ENCODE measurements around the gene GEMIN8.
A peak's percentile ranks its signal among the peaks of the same experiment; 100 is the strongest.

The GEMIN8 gene

DNA sequence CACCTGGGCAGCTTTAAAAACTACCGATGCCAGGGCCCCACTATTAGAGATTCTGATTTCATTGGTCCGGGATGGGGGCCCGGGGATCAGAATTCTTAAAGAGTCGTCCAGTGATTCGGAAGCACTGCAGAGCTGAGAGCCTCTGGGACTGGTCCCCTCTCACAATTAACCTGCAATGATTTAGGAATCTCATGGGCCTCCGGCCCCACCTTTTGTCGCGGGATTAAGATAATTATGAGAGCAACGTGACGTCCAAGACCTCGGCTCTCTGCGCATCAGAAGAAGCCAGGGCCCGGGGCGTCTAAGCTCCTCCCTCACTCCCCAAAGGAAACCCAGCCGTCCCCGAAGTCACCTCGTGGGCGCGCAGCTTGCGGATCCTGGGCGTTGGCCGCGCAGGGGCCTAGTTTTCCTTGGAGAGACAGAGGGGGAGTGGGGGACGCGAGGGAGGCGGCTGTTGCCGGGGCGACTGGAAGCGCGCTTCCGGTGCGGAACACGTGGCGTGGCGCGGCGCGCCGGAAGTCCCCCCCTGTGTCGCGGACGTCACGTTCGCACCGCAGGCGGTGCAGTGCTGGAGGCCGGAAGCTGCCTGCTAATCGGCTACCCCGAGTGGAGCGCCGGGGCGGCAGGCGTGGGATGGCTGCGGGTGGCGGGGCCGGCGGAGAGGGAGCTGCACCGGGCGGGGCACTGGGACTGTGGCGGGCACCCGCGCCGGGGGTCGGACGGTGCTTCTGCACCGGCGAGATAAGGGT is at the start of gene GEMIN8:
Gene GEMIN8 (minus strand): TSS at position 468 of the 749 bp plus-strand sequence. CDS start 8,414 bp downstream, outside the sequence.
- DNase-seq (ENCODE audit: low read depth in 2 of 3, low spot score in 1 of 3): peak; percentile 68 to 75 (median 74)

DNA sequence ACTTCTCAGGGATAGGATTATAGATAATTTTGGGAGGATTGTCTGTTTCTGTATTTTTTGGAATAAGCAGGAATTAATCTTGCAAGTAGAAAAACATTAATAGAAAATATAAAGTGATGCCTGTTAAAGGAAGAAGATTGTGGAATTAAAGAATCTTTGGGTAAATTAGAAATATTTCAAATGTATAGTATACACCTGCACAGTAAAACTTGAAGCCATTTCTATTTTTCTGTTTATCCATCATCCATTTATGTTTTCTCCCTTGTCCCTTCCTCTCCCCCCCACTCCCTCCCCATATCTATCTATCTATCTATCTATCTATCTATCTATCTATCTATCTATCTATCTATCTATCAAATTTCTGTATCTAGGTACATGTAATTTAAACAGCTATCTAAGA is 46.9 kb upstream of the GEMIN8 start:
- DNase-seq (ENCODE audit: low read depth in 2 of 3, low spot score in 1 of 3): no peak

- DNase-seq (ENCODE audit: low read depth in 2 of 3, low spot score in 1 of 3): no peak
Observed at GRCh38 chrX:14073556-14073955, 43.9 kb upstream of the GEMIN8 start.

- no peak for DNase-seq (ENCODE audit: low read depth in 2 of 3, low spot score in 1 of 3)
Observed at GRCh38 chrX:14073071-14073470, 43.4 kb upstream of the GEMIN8 start.

GRCh38 chrX:14065800-14066199 is 36.1 kb upstream of the GEMIN8 start:
- DNase-seq (ENCODE audit: low read depth in 2 of 3, low spot score in 1 of 3): no peak

DNA sequence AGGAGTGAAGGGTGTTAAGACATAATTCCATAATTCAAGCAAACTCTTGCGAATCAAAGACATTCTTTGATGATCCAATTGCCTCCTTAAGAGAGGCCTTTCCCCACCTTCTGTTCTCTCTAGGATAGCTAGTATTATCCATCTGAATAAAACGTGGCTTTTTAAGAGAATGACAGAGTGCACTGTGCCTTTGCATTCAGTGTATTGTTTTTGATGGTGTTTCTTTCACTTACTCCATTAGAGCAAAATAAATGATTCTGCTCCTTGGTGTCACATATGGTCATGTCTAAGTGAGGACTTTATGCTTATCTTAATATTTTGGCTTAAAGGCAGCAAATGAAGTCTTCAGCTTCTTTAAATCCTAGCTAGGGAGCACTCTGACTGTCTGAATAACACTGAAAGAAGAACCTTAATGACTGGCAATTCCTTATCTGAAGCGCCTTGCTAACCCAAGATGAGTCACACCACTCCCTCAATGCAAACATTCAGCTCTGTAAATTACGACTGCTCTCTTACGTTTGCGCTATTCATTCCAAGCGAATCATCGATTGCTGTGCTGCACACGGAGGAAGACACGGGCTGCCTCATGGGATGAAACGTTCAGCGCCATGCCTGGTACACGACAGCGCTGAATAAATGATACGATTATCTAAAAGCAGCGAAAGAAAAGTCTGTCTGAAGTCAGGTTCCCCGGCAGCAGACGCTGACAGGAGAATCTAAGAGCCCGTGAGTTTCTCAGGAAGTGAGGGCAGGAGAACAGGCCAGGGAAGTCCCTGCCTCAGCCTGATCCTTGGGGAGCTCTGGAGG is 35.1 kb upstream of the GEMIN8 start:
- DNase-seq (ENCODE audit: low read depth in 2 of 3, low spot score in 1 of 3): no peak

GRCh38 chrX:14062524-14062923 is 32.8 kb upstream of the GEMIN8 start:
- no peak for DNase-seq (ENCODE audit: low read depth in 2 of 3, low spot score in 1 of 3)

DNA sequence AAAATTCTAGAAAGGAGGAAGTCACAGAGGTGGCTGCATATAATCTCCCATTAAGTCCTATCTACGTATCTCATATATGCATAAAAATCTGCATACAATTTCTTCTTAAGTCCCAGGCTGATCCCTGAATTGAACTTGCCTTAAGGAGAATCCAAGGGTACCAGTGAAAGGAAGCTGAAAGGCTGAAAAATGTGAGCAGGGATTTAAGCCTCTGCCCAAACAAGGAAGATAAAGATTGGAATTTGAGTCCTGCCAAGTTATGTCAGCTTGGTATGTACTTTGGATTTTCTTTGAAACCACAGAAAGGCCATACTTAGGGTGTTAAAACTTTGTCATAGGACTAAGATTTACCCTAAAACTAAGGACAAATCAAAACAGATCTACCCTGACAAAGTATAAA is 26.5 kb upstream of the GEMIN8 start:
- no peak for DNase-seq (ENCODE audit: low read depth in 2 of 3, low spot score in 1 of 3)

GRCh38 chrX:14051416-14051815 is 21.7 kb upstream of the GEMIN8 start:
- no peak for DNase-seq (ENCODE audit: low read depth in 2 of 3, low spot score in 1 of 3)

GRCh38 chrX:14050709-14051108 is 21.0 kb upstream of the GEMIN8 start:
- DNase-seq (ENCODE audit: low read depth in 2 of 3, low spot score in 1 of 3): no peak

DNA sequence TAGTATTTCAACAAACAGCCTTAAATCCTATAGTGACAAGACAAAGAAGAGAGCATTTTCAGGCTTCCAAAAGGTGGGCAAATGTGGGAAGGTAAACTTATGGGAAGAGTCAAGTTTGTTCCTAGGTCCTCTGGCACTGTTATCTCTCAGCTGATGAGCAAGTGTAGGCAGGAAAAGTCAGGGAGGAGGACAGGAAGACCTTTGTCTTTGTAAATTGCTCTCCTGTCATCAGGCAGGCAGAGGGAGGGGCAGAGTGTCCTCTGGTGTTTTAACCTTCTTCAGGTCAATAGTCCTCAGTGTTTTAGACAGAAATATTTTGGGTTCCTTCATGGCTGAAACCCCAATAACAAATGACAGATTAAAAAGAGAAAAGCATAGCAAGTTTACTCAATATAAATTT is 13.5 kb upstream of the GEMIN8 start:
- DNase-seq (ENCODE audit: low read depth in 2 of 3, low spot score in 1 of 3): no peak

DNA sequence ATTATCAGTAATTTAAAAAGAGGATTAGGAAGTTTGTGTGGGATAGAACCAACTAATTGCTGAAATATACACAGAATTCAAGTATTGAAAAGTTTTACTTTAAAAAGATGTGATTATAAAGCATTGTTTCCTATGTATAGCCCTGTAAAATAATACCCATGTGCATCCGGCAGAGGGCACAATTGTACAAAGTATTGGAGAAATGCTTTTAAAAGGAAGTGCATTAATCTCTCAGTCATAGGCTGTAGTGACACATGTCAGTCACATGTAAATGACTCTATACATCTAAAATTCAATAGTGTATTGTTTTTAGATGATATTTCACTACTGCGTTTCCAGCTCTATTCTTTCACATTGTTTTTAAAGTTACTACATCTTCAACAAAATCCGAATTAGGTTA is 9.7 kb upstream of the GEMIN8 start:
- peak in 2 of 3 donors; percentile 32 to 67 for DNase-seq (ENCODE audit: low read depth in 2 of 3, low spot score in 1 of 3)

DNA sequence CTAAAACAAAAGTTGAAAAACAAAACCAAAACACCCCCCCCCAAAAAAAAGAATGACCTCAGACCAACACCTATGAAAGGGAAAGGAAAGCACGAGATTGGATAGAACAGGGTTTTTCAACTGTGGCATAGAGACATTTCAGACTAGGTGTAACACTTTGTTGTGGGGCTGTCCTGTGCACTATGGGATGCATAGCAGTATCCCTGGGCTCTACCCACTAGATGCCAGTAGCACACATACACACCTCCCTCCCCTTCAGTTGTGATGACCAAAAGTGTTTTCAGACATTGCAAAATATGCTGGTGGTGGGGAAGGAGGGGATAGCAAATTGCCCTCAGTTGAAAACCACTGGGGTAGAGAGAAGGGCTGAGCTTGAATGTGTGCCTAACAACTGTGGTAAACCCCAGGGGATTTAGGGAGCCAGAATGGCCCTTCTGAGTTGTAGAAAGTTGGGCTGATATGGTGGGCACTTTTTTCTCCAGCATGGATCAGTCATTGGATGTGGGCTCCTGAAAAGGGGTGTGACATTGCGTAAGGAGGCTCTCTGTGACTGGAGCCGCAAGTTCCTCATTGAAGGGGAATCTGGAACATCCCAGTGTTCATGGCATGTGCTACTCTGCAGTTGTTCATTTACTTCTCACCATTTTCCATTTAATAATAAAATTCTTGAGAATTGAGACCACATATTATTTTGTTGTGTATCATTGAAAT is 8.8 kb upstream of the GEMIN8 start:
- no peak for DNase-seq (ENCODE audit: low read depth in 2 of 3, low spot score in 1 of 3)

GRCh38 chrX:14032406-14032805 is 2.7 kb upstream of the GEMIN8 start:
- DNase-seq (ENCODE audit: low read depth in 2 of 3, low spot score in 1 of 3): peak in 2 of 3 donors; percentile 24 to 64

GRCh38 chrX:14030174-14030530 is 460 bp upstream of the GEMIN8 start:
- no peak for DNase-seq (ENCODE audit: low read depth in 2 of 3, low spot score in 1 of 3)

DNA sequence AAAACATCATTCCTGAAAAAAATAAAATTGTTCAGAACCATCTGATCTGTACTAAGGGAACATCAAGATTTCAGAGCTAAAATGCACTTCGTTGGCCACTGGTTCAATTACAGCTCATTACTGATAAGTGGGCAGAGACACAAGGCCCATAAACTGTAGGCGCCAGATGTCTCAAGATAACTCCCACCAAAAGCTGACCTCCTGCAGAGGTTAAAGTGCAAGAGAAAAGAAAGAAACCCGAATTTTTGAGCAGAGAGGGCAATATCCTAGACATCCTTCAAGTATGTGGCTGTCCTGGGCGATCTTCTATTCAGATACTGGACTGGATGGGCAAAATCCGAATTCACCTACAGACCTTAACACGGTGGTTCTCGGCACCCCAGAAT is 660 bp downstream of the GEMIN8 start:
- DNase-seq (ENCODE audit: low read depth in 2 of 3, low spot score in 1 of 3): no peak

DNA sequence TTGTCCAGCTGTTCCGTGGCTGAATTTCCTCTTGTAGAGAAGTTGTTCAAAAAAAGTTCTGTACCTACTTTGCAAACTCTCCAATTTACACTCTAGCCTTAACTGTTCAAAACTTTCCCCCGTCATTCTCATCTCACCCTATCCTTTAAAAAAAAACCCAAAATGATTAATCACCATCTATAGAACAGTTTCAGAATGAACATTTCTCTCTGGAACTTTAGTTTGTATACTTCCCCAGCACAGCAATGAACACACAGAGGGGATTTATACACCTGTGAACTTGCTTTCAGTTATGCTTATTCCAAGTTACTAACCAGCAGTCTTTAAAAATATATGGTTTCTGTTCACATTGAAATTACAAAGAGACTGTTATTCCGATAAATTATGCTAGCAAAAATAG is 1.2 kb downstream of the GEMIN8 start:
- no peak for DNase-seq (ENCODE audit: low read depth in 2 of 3, low spot score in 1 of 3)

GRCh38 chrX:14027511-14028019 is 2.1 kb downstream of the GEMIN8 start:
- no peak for DNase-seq (ENCODE audit: low read depth in 2 of 3, low spot score in 1 of 3)

DNA sequence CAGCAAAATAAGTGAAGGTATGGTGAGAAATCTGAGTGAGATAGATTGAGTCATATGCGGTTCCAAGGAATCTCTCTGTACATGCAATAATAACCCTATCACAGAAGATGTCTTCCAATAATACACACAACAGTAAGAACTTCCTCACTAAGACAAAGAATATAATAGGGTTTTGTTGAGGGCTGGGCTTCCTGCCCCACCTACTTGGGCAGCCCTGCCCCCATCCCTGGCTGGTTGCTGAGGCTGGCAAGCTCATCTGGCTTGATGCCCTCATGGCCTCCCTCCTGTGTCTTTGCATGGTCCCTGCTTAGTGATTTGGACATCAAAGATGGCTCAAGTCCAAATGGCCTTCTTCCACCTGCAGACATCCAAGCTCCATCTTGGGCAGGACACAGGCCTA is 2.7 kb downstream of the GEMIN8 start:
- no peak for DNase-seq (ENCODE audit: low read depth in 2 of 3, low spot score in 1 of 3)

DNA sequence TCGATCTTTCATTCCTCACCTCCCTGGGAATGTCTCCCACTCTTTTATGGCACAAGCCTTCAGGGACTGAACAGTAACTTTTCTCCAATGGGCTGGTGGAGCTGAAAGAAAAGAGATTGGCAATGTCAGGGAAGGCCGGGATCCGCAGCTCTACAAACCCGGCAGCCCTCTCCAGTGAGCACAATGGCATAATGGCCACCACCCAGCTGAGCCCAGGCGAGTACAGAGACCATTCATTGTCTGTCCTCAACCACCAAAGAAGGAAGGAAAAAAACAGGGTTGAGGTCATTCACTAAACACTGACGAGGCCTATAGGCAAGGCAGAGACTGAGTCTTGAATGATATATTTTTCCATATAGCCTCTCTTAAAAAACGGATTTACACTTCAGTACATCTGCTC is 3.6 kb downstream of the GEMIN8 start:
- no peak for DNase-seq (ENCODE audit: low read depth in 2 of 3, low spot score in 1 of 3)

GRCh38 chrX:14022019-14022418 is 7.7 kb downstream of the GEMIN8 start:
- no peak for DNase-seq (ENCODE audit: low read depth in 2 of 3, low spot score in 1 of 3)

DNA sequence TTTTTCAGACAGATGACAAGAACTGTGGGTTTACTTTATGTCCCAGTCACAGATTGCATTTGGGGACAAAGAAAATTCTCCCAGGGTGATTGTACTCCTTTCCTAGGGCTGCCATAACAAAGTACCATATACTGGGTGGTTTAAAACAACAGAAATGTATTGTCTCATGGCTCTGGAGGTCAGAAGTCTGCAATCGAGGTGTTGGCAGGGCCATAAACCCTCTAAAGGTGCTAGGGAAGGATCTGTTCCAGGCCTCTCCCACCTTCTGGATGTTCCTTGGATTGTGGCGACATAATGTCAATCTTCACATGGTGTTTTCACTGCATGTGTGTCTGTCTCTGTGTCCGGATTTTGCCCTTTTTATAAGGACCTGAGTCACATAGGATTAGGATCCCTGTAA is 12.3 kb downstream of the GEMIN8 start:
- no peak for DNase-seq (ENCODE audit: low read depth in 2 of 3, low spot score in 1 of 3)

Data from stimulated activated CD4-positive, alpha-beta T cell treated with anti-CD3 and anti-CD28 coated beads, Interleukin-12 subunit alpha, Interleukin-12 subunit beta, amount 100 ng/mL, for 48 hours (primary cell).